Uterus (tissue), 4 donors: ENCODE results near the gene GUSB. TPM values are rescaled to one million over a fixed set of nuclear protein-coding genes. Genes with fewer than 3 reads are reported as not detected.

Source experiments
- DNase-seq, 2 donors: peaks; one replicate each; pipeline ENCODE4 v3.0.0-alpha.2; 2019 to 2020
- H3K27ac ChIP-seq, 2 donors: fragments of 200-600 bp; sonication (generic); 1 replicate in 1 of 2; 2 replicates in 1 of 2; pipeline ENCODE4 v1.5.1; 2016 to 2018
- H3K27me3 ChIP-seq, 2 donors: fragments of 200-600 bp; sonication (generic); one replicate each; pipeline ENCODE4 v1.5.1; 2018 to 2019; ENCODE audit warnings: control low read depth in 1 of 2
- H3K36me3 ChIP-seq, 2 donors: fragments of 200-600 bp; sonication (generic); one replicate each; pipeline ENCODE4 v1.5.1; 2019; ENCODE audit warnings: control low read depth in 1 of 2
- H3K4me1 ChIP-seq, 2 donors: fragments of 200-600 bp; sonication (generic); one replicate each; pipeline ENCODE4 v1.5.1; 2018 to 2019; ENCODE audit warnings: control low read depth in 1 of 2
- H3K4me3 ChIP-seq, 2 donors: fragments of 200-600 bp; sonication (generic); 1 replicate in 1 of 2; 2 replicates in 1 of 2; pipeline ENCODE4 v1.5.1; 2018 to 2019; ENCODE audit warnings: mild to moderate bottlenecking in 1 of 2
- H3K9me3 ChIP-seq, 2 donors: fragments of 200-600 bp; sonication (generic); one replicate each; pipeline ENCODE4 v1.5.1; 2019; ENCODE audit warnings: control low read depth in 1 of 2
- POLR2A ChIP-seq, 2 donors: fragments of 450-650 bp; IDR thresholded peaks; one replicate each; pipeline ENCODE4 v1.6.1; 2016; ENCODE audit warnings: antibody characterized with exemption in 2 of 2, mild to moderate bottlenecking in 1 of 2, moderate library complexity in 1 of 2
- intact Hi-C: fragments of 100-400 bp; cut with DNase I; formaldehyde crosslinking; loops from one replicate; pipeline ENCODE4 v1.15.1; 2023; ENCODE audit warnings: low total_unique reads
- total RNA-seq, 4 donors: library from RNA; depleted of rRNA in 3 of 4; stranded (reverse); fragments of >200 nt in 3 of 4; gene quantifications; one replicate each; pipeline versions ENCODE4 v1.1.0 to v1.2.4, GENCODE V29; 2014 to 2023
- TF ChIP-seq, protein P1 (sequence below), 4 experiments: fragments of 200-600 bp in 2 of 4; fragments of 450-650 bp in 2 of 4; sonication (generic) in 2 of 4; IDR thresholded peaks; one replicate each; pipeline ENCODE4 v1.5.1; 2016 to 2019; ENCODE audit warnings: antibody characterized with exemption in 4 of 4, mild to moderate bottlenecking in 2 of 4, moderate library complexity in 1 of 4
- donor health status: DM: yes; HTN: yes; CAD: no.

GUSB gene
- total RNA-seq, 4 donors from 2014 or later = 8.2 to 48.9 (median 32.8) TPM

DNA sequence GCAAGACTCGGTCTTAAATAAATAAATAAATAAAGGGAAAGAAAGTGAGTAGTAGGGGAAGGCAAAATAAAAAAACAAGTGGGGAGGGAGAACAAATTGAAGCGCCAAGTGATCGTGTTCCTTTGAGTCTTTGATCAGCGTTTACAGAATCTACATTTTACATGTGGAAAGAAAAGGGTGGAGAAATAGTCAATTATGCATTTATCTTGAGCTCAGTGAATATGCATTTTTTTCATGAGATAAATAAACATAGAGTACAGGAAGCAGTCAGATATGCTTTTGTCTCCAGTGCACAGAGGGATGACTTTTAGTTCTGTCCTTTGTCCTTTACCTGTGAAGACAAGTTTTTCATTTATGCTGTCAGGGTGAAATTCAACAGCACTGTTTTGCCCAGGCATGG is 6.1 kb upstream of the GUSB start:
- TF ChIP-seq POLR2A (IDR thresholded peaks at IDR 0.05) = no peak
- TF ChIP-seq, protein P1, sequence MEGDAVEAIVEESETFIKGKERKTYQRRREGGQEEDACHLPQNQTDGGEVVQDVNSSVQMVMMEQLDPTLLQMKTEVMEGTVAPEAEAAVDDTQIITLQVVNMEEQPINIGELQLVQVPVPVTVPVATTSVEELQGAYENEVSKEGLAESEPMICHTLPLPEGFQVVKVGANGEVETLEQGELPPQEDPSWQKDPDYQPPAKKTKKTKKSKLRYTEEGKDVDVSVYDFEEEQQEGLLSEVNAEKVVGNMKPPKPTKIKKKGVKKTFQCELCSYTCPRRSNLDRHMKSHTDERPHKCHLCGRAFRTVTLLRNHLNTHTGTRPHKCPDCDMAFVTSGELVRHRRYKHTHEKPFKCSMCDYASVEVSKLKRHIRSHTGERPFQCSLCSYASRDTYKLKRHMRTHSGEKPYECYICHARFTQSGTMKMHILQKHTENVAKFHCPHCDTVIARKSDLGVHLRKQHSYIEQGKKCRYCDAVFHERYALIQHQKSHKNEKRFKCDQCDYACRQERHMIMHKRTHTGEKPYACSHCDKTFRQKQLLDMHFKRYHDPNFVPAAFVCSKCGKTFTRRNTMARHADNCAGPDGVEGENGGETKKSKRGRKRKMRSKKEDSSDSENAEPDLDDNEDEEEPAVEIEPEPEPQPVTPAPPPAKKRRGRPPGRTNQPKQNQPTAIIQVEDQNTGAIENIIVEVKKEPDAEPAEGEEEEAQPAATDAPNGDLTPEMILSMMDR (IDR thresholded peaks at IDR 0.05) = no peak
- no peak for DNase-seq
- intact Hi-C loops = no loop called here
- H3K4me3 ChIP-seq = no peak overlapping the region
- no peaks in the 10 kb centered on the region for H3K4me1 ChIP-seq
- H3K9me3 ChIP-seq = no peaks in the 10 kb centered on the region
- no peaks in the 10 kb centered on the region for H3K27me3 ChIP-seq
- no peaks in the 10 kb centered on the region for H3K36me3 ChIP-seq
- H3K27ac ChIP-seq = no peak overlapping the region

GRCh38 chr7:65983965-65984658 is 2.1 kb upstream of the GUSB start:
- H3K4me3 ChIP-seq = no peak overlapping the region
- H3K27me3 ChIP-seq = no peaks in the 10 kb centered on the region
- no peak overlapping the region for H3K27ac ChIP-seq
- TF ChIP-seq, protein P1 (IDR thresholded peaks at IDR 0.05) = no peak
- no peak for TF ChIP-seq POLR2A (IDR thresholded peaks at IDR 0.05)
- H3K4me1 ChIP-seq = peaks cover 0 to 8% of the 10 kb centered on the region in 2 donors
- intact Hi-C loops = no loop called here
- H3K9me3 ChIP-seq = no peaks in the 10 kb centered on the region
- no peaks in the 10 kb centered on the region for H3K36me3 ChIP-seq
- no peak for DNase-seq

DNA sequence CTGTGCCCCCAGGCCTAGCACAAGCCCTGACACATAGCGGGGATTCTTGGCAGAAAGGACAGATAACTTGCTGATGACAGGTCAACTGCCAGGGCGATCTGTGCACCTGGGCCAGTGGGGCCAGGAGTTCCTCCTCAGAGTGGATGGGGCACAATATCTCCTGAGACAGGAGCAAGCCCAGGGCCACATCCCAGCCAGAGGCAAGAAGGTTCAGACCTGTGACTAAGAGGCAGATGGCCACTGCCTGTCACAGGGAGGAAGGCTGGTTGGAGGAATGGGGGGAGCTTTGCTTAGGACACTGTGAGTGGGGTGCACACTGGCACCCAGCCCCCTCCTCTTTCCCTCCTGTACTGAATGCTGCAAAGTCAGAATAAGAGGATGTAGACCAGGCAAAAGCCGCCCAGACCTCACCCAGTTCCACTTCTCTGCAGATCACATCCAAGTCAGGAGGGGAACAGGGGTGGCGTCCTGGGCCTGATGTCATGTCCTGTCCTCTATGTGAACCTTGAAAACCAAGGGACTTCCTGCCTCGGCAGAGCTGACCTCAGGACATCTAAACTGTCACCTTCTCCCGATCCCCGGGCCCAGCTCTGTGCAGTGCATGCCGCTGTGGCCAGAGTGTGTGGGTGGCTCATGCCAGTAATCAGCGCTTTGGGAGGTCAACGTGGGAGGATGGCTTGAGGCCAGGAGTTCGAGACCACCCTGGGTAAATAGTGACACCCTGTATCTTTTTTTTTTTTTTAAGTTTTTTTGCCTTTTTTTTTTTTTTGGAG is 1.3 kb downstream of the GUSB start:
- intact Hi-C loops = no loop called here
- H3K27me3 ChIP-seq = no peaks in the 10 kb centered on the region
- peak in 1 of 2 donors; percentile 29 for DNase-seq
- TF ChIP-seq, protein P1 (IDR thresholded peaks at IDR 0.05) = no peak
- TF ChIP-seq POLR2A (IDR thresholded peaks at IDR 0.05) = no peak
- peaks cover 0 to 8% of the 10 kb centered on the region in 2 donors for H3K4me1 ChIP-seq
- no peaks in the 10 kb centered on the region for H3K36me3 ChIP-seq
- peak overlapping the region; percentile 84 to 87 for H3K27ac ChIP-seq
- H3K4me3 ChIP-seq = peak overlapping the region; percentile 67 to 91
- H3K9me3 ChIP-seq = no peaks in the 10 kb centered on the region

- H3K9me3 ChIP-seq = no peaks in the 10 kb centered on the region
- H3K4me3 ChIP-seq = no peak overlapping the region
- H3K36me3 ChIP-seq = no peaks in the 10 kb centered on the region
- intact Hi-C loops = no loop called here
- H3K27me3 ChIP-seq = no peaks in the 10 kb centered on the region
- H3K27ac ChIP-seq = no peak overlapping the region
- no peak for DNase-seq
- TF ChIP-seq POLR2A (IDR thresholded peaks at IDR 0.05) = no peak
- TF ChIP-seq, protein P1 (IDR thresholded peaks at IDR 0.05) = no peak
- H3K4me1 ChIP-seq = peaks cover 0 to 8% of the 10 kb centered on the region in 2 donors
These were observed 2.2 kb downstream of the GUSB start for GRCh38 chr7:65979583-65980477.
